OCI-LY3 (cell line): ENCODE measurements around the gene NOP14.

Experiments
- H2AFZ ChIP-seq: fragments of 200-600, 300-600 bp; shearing (Covaris generic); 2 replicates; pipeline ENCODE4 v1.6.0; 2014; ENCODE audit warnings: antibody characterized with exemption, low read depth, low read length
- H3K27ac ChIP-seq: fragments of 200-600, 300-600 bp; sonication (generic); 2 replicates; pipeline ENCODE4 v1.5.1; 2014; ENCODE audit warnings: mild to moderate bottlenecking, low read length, moderate library complexity, mixed read lengths
- H3K27me3 ChIP-seq: fragments of 200-600, 300-600 bp; sonication (generic); 2 replicates; pipeline ENCODE4 v1.6.1; 2014; ENCODE audit warnings: low read depth, low read length, mixed read lengths
- H3K36me3 ChIP-seq: fragments of 200-600, 300-600 bp; sonication (generic); replicated peaks from 2 replicates; pipeline ENCODE3; 2014; ENCODE audit warnings: low read depth, low read length, mixed read lengths
- H3K4me1 ChIP-seq: fragments of 300-600, 200-600 bp; sonication (generic); 2 replicates; pipeline ENCODE4 v1.6.1; 2014; ENCODE audit warnings: low read length, mixed read lengths
- H3K4me2 ChIP-seq: fragments of 200-600, 300-600 bp; sonication (generic); 2 replicates; pipeline ENCODE4 v1.6.1; 2014; ENCODE audit warnings: low read length, mixed read lengths
- H3K4me3 ChIP-seq: fragments of 300-600, 200-600 bp; sonication (generic); 2 replicates; pipeline ENCODE4 v1.5.1; 2014; ENCODE audit warnings: antibody characterized with exemption, mild to moderate bottlenecking, low read length, moderate library complexity
- H3K79me2 ChIP-seq: fragments of 300-600, 200-600 bp; shearing (Covaris generic); 2 replicates; pipeline ENCODE4 v1.6.1; 2014; ENCODE audit warnings: mild to moderate bottlenecking, low read length, mixed read lengths
- H3K9ac ChIP-seq: fragments of 300-600, 200-600 bp; shearing (Covaris generic); 2 replicates; pipeline ENCODE4 v1.6.0; 2014; ENCODE audit warnings: mild to moderate bottlenecking, low read length, moderate library complexity
- H3K9me3 ChIP-seq: fragments of 200-600, 300-600 bp; shearing (Covaris generic); 2 replicates; pipeline ENCODE4 v1.6.1; 2014; ENCODE audit warnings: low read length, mixed read lengths; ENCODE audit not compliant: insufficient read depth
- H4K20me1 ChIP-seq: fragments of 200-600, 300-600 bp; sonication (generic); 2 replicates; pipeline ENCODE4 v1.6.1; 2016; ENCODE audit warnings: low read length, mixed read lengths; ENCODE audit not compliant: insufficient read depth
- EZH2phosphoT487 ChIP-seq: fragments of 200-600 bp; shearing (Covaris generic); IDR thresholded peaks from 2 replicates; pipeline ENCODE4 v1.6.1; 2018; ENCODE audit warnings: antibody characterized with exemption, mixed run types, low read depth
- TF ChIP-seq, protein P1 (sequence below): fragments of 200-600, 300-600 bp; sonication (generic); IDR thresholded peaks from 2 replicates; pipeline ENCODE4 v1.5.1; 2014; ENCODE audit warnings: antibody characterized with exemption, low read length, low read depth

Gene NOP14

DNA sequence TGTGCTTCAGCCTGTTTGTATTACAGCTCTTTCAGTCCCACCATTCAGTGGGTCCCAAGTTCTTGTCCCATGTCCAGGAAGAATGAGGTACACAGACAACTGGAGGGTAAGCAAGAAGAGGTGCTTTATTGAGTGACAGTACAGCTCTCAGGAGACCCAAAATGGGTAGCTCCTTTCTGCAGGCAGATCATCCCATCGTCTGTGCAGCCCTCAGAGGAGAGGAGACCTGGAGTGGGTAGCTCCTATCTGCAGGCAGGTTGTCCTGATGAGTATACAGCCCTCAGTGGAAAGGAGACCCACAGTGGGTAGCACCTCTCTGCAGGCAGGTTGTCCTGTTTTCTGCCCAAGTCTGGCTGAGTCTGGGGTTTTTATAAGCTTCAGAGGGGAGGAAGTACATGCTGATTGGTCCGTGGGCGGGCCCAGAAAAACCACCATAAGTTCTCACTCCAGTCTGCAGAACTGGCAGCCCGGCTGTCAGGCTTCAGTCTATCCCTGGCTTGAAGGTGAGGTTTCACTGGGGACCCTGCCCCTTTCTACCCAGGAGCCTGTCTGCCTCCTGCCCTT, 18.1 kb upstream of the NOP14 start:
- H3K9ac ChIP-seq = no peak overlapping the region
- H3K79me2 ChIP-seq = no peaks in the 10 kb centered on the region
- no peak overlapping the region for H3K27ac ChIP-seq
- H3K4me1 ChIP-seq = no peaks in the 10 kb centered on the region
- H3K27me3 ChIP-seq = peaks cover 23% of the 10 kb centered on the region; the same call in 1 of the 2 replicates
- no peak overlapping the region for H2AFZ ChIP-seq
- H3K36me3 ChIP-seq = no peaks in the 10 kb centered on the region
- H3K4me3 ChIP-seq = no peak overlapping the region
- H3K4me2 ChIP-seq = no peak overlapping the region
- no peaks in the 10 kb centered on the region for H4K20me1 ChIP-seq
- peaks cover 10% of the 10 kb centered on the region; the same call in 1 of the 2 replicates for H3K9me3 ChIP-seq
- no peak for TF ChIP-seq EZH2phosphoT487
- TF ChIP-seq, protein P1, sequence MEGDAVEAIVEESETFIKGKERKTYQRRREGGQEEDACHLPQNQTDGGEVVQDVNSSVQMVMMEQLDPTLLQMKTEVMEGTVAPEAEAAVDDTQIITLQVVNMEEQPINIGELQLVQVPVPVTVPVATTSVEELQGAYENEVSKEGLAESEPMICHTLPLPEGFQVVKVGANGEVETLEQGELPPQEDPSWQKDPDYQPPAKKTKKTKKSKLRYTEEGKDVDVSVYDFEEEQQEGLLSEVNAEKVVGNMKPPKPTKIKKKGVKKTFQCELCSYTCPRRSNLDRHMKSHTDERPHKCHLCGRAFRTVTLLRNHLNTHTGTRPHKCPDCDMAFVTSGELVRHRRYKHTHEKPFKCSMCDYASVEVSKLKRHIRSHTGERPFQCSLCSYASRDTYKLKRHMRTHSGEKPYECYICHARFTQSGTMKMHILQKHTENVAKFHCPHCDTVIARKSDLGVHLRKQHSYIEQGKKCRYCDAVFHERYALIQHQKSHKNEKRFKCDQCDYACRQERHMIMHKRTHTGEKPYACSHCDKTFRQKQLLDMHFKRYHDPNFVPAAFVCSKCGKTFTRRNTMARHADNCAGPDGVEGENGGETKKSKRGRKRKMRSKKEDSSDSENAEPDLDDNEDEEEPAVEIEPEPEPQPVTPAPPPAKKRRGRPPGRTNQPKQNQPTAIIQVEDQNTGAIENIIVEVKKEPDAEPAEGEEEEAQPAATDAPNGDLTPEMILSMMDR = no peak

DNA sequence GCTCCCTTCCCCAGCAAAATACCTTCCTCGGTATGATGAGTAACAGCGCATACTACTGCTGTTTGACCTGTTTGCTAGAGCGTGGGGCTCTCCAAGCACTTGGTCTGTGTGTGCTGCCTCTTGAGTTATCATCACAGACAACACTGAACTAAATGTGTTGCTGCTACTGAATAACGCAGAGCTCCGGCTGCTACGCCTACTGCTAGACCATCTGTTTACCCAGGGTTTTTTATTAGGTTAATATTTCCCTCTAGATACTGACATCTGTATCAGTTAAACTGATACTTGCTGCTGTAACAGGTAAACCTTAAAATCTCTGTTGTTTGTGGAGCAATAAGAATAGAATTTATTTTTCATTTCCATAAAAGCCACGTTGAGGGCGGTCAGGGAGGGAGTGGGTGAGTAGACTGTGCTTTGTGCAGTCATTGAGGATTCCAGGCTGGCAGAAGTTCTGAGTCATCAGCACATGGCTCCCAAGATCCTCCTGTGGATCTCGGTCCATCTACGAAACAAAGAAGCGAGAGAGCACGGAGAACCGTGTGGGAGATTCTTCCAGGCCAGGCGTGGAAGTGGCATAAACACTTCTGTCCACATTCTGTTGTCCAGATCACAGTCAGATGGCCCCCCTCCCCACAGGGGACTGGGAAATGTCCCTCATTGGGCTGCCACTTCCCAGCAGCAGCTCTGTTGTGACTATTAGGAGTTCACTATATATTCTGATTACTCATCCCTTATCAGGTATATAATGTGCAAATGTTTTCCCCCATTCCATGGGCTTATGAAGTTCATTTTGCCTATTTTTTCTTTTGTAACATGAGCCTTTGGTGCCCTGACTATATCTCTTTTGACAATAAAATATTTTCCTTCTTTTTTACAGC, 14.2 kb upstream of the NOP14 start:
- no peak overlapping the region for H3K4me2 ChIP-seq
- peaks cover 20% of the 10 kb centered on the region; the same call in 1 of the 2 replicates for H3K27me3 ChIP-seq
- no peaks in the 10 kb centered on the region for H3K4me1 ChIP-seq
- H2AFZ ChIP-seq = no peak overlapping the region
- H3K27ac ChIP-seq = no peak overlapping the region
- no peak overlapping the region for H3K9ac ChIP-seq
- no peaks in the 10 kb centered on the region for H4K20me1 ChIP-seq
- H3K79me2 ChIP-seq = no peaks in the 10 kb centered on the region
- no peaks in the 10 kb centered on the region for H3K36me3 ChIP-seq
- TF ChIP-seq EZH2phosphoT487 = no peak
- TF ChIP-seq, protein P1 = no peak
- no peak overlapping the region for H3K4me3 ChIP-seq
- peaks cover 10% of the 10 kb centered on the region; the same call in 1 of the 2 replicates for H3K9me3 ChIP-seq

GRCh38 chr4:2971275-2971674, 8.1 kb upstream of the NOP14 start:
- H3K27ac ChIP-seq = no peak overlapping the region
- no peak overlapping the region for H3K9ac ChIP-seq
- peaks cover 10% of the 10 kb centered on the region; the same call in 1 of the 2 replicates for H3K27me3 ChIP-seq
- no peaks in the 10 kb centered on the region for H4K20me1 ChIP-seq
- no peaks in the 10 kb centered on the region for H3K79me2 ChIP-seq
- H3K36me3 ChIP-seq = no peaks in the 10 kb centered on the region
- TF ChIP-seq EZH2phosphoT487 = no peak
- TF ChIP-seq, protein P1 = no peak
- no peak overlapping the region for H3K4me2 ChIP-seq
- H3K4me3 ChIP-seq = no peak overlapping the region
- no peak overlapping the region for H2AFZ ChIP-seq
- no peaks in the 10 kb centered on the region for H3K9me3 ChIP-seq
- H3K4me1 ChIP-seq = no peaks in the 10 kb centered on the region

DNA sequence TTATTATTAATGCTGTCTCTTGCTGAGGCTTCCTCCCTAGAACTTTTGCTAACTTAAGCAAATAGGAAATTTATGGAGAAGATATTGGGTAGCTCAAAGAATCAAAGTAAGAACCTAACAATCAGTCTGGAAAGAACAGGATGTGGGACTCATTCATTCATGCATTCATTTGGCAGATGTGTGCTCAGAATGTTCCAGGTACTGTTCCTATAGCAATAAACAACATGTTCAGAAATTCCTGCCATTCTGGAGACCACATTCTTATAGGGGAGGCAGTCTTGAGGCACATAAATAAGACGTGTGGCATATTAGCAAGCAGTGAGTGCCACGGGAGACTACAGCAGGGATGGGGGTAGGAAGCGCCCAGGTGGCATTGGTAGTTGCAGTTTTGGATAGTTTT, 5.2 kb upstream of the NOP14 start:
- no peaks in the 10 kb centered on the region for H3K27me3 ChIP-seq
- no peak overlapping the region for H2AFZ ChIP-seq
- H3K4me2 ChIP-seq = no peak overlapping the region
- TF ChIP-seq, protein P1 = no peak
- TF ChIP-seq EZH2phosphoT487 = no peak
- no peaks in the 10 kb centered on the region for H3K36me3 ChIP-seq
- no peak overlapping the region for H3K4me3 ChIP-seq
- H3K27ac ChIP-seq = no peak overlapping the region
- H3K4me1 ChIP-seq = peaks cover 4% of the 10 kb centered on the region
- no peak overlapping the region for H3K9ac ChIP-seq
- H4K20me1 ChIP-seq = no peaks in the 10 kb centered on the region
- no peaks in the 10 kb centered on the region for H3K79me2 ChIP-seq
- no peaks in the 10 kb centered on the region for H3K9me3 ChIP-seq
